Measurements from ENCODE around the gene CNST.

GRCh38 chr1:246711548-246712003 lies 145.3 kb downstream of the CNST start:
- TF ChIP-seq TCF12 (IDR thresholded peaks at IDR 0.05) (no peak), TCF12 (CRISPR knock-in tag; IDR thresholded peaks at IDR 0.05) (no peak), PHB2 (IDR thresholded peaks at IDR 0.05; ENCODE audit: partially characterized antibody) (no peak), ZNF343 (CRISPR knock-in tag; IDR thresholded peaks at IDR 0.05) (no peak), NFIC (IDR thresholded peaks at IDR 0.05; ENCODE audit: low read length) (no peak), RELA (CRISPR knock-in tag; IDR thresholded peaks at IDR 0.05) (no peak), CBX5 (CRISPR knock-in tag; IDR thresholded peaks at IDR 0.05; ENCODE audit: borderline replicate concordance) (no peak), TCF7L2 (IDR thresholded peaks at IDR 0.05; ENCODE audit: low read depth, low read length) (no peak)

Measured in HepG2 (cell line).